Cardiac fibroblast (primary cell): ENCODE measurements around the gene TMEM94.

ENCODE experiments used
- DNase-seq, 2 donors: peaks; one replicate each; pipeline versions ENCODE4 v3.0.0 to v3.0.0-alpha.2; 2010; ENCODE audit warnings: low read depth in 2 of 2
- H3K4me3 ChIP-seq, 2 donors: replicated peaks in 1 of 2; 1 replicate in 1 of 2; 2 replicates in 1 of 2; pipeline ENCODE4 v1.5.1; 2011; ENCODE audit warnings: low read depth in 2 of 2, low read length in 2 of 2, mild to moderate bottlenecking in 2 of 2, moderate library complexity in 1 of 2
- TF ChIP-seq, protein P1 (sequence below): IDR thresholded peaks from one replicate; pipeline ENCODE4 v1.5.1; 2011; ENCODE audit warnings: low read depth, mild to moderate bottlenecking, low read length, inconsistent platforms

The TMEM94 gene

DNA sequence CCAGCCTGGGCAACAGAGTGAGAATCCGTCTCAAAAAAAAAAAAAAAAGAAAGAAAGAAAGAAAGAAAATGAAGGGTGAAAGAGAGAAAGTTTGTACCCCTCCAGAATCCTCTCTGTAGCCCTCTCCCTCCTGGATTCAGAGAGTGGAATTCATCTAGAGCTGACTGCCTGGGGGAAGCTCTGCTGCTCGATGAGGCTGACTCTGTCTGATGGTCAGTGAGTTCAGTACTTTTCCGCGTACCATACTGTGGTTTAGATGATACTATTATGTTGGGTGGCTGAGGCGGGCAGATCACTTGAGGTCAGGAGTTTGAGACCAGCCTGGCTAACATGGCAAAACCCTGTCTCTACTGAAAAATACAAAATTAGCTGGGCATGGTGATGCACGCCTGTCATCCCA, 14.8 kb downstream of the TMEM94 start:
- TF ChIP-seq, protein P1, sequence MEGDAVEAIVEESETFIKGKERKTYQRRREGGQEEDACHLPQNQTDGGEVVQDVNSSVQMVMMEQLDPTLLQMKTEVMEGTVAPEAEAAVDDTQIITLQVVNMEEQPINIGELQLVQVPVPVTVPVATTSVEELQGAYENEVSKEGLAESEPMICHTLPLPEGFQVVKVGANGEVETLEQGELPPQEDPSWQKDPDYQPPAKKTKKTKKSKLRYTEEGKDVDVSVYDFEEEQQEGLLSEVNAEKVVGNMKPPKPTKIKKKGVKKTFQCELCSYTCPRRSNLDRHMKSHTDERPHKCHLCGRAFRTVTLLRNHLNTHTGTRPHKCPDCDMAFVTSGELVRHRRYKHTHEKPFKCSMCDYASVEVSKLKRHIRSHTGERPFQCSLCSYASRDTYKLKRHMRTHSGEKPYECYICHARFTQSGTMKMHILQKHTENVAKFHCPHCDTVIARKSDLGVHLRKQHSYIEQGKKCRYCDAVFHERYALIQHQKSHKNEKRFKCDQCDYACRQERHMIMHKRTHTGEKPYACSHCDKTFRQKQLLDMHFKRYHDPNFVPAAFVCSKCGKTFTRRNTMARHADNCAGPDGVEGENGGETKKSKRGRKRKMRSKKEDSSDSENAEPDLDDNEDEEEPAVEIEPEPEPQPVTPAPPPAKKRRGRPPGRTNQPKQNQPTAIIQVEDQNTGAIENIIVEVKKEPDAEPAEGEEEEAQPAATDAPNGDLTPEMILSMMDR, result no peak
- no peak overlapping the region for H3K4me3 ChIP-seq
- DNase-seq, result no peak

DNA sequence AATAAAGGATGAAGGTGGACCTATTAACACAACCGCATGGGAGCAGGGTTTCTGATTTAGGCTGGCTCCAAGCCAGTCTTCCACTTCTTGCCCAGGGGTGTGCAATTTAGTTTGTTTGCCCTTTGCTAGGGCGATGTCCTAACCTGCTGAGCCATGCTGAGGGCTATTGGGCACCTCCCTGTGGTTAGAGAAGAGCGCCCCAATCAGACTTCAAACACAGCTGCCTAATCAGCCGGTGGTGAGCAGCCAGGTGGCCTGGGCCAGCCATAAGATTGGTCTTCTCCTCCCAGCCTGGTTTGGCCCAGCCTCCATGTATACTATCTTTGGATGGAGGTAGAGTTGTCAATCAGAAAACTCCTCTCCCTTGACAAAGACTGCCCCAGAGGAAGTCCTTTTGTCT, 15.7 kb downstream of the TMEM94 start:
- TF ChIP-seq, protein P1, result no peak
- H3K4me3 ChIP-seq, result no peak overlapping the region
- DNase-seq, result no peak

DNA sequence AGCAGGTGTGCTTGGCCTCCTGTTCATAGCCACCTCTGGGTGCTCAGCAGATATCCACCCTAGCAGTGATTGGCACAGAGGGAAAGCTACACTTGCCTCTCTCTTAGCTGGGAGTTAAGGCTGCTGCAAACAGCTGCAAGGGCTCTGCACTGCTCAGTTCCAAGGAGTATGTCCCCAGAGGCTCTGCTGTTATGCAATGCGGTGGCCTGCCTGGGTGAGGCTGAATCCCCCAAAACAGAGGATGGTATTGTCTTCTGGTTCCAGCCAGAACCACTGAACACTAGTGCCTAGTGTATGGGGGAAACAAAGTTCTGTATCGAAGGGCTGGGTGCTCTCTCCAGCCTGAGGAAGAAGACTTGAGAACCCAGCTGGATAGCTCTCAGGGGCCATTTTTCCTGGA, 16.8 kb downstream of the TMEM94 start:
- TF ChIP-seq, protein P1, result no peak
- no peak for DNase-seq
- no peak overlapping the region for H3K4me3 ChIP-seq

DNA sequence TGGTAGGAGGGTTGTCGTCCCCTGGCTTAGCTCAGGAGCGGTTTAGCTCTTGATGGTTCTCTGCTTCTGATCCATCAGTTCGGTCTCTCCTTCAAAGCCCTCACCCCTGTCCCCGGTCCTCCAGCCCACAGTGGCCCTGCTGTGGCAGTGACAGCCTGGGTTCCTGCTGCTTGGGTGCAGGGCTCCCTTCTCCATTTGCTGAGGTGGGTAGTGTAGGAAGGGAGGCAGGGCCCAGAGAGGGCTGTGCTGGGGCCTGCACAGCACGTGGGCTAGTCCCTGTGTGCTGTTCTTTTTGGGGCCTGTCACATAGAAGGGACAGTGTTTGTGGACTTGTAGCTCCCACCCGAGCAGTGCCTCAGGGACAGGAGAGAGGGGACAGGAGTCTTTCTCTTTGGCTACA, 18.3 kb downstream of the TMEM94 start:
- TF ChIP-seq, protein P1, result no peak
- no peak overlapping the region for H3K4me3 ChIP-seq
- DNase-seq, result no peak

DNA sequence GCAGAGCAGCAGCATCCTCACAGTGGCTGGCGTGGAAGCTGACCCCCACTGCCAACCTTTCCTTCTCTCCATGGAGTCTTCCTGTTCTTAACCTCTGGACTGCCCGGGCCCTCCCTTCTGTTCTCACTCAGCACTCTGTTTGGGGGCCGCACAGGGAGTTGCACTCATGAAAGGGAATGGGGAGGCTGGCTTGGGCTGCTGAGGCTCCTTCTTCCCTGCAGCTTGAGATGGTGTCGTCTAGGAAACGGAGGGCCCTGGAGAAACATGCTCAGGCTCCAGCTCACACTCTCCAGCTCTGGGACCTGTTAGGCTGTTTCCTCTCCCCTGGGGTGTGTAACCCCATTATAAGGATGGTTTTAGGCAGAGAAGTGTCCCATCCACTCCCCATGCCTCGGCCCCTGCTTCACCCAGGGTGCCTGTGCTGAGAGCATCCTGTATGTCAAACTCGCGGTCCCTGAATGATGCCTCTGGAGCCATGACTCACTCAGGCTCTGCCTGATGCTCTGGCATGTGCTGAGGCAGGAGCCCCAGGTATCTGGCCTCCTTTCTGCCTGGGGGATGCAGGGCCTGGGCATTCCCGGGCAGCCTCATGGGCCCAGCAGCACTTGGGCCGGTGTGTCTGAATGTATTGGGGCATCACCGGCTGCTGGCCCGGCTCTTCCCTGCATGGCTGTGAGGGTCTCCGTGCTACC, 18.9 kb downstream of the TMEM94 start:
- DNase-seq, result peak in 1 of 2 donors; percentile 18
- H3K4me3 ChIP-seq, result no peak overlapping the region
- TF ChIP-seq, protein P1, result no peak

DNA sequence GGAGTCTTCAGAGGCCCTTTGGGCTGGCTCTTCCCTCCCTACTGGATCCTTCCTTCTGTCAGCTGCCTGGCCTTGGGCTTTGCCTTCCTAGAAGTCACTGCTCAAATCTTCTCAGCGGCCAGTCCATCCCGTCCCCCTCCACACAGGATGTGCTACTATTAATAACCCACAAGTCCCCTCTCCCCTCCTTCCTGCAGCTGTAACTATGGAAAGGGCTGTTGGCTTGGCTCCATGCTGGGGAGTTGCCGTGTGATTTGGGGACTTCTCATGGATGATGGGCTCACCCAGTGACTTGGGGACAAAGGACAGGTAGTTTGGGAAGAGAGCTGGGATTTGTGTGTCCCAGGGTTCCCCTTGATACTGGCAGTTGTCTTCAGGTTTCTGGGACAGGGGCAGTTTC, 19.4 kb downstream of the TMEM94 start:
- no peak overlapping the region for H3K4me3 ChIP-seq
- peak; percentile 17 to 56 for DNase-seq
- TF ChIP-seq, protein P1, result no peak

DNA sequence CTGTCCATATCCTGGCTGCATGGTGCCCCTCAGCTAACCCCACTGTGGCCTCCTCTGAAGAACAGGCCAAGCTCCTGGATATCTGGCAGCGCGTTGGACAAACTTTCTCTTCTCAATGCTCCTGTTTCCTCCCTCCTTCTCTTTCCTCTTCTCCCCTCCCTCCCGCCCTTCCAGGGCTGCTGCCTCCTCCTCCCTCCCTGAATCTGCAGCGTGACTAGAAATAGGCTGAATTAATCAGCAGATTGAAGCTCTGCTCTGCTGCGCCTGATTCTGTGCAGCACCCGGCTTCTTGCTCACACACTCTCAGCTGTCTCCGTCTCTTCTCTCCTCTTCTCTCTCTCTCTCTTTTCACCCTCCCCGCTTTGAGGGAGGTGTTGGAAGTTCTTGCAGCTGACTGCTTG, 19.8 kb downstream of the TMEM94 start:
- TF ChIP-seq, protein P1, result no peak
- peak; percentile 33 to 66 for DNase-seq
- H3K4me3 ChIP-seq, result no peak overlapping the region
